ENCODE data around the gene DDX41.

The DDX41 gene

GRCh38 chr5:177478711-177479646, 37.8 kb downstream of the DDX41 start:
- DNase-seq (ENCODE audit: low spot score), result no peak
- no peak for TF ChIP-seq CTCF (IDR thresholded peaks at IDR 0.05; ENCODE audit: extremely low read depth, missing control alignments)

- no peak for DNase-seq (ENCODE audit: low spot score)
- no peak for TF ChIP-seq CTCF (IDR thresholded peaks at IDR 0.05; ENCODE audit: extremely low read depth, missing control alignments)
Measured at GRCh38 chr5:177477701-177478477, 38.9 kb downstream of the DDX41 start.

GRCh38 chr5:177476531-177477233, 40.1 kb downstream of the DDX41 start:
- TF ChIP-seq CTCF (IDR thresholded peaks at IDR 0.05; ENCODE audit: extremely low read depth, missing control alignments), result no peak
- DNase-seq (ENCODE audit: low spot score), result no peak

- TF ChIP-seq CTCF (IDR thresholded peaks at IDR 0.05; ENCODE audit: extremely low read depth, missing control alignments), result no peak
- DNase-seq (ENCODE audit: low spot score), result no peak
Measured at GRCh38 chr5:177475563-177476427, 41.0 kb downstream of the DDX41 start.

- no peak for TF ChIP-seq CTCF (IDR thresholded peaks at IDR 0.05; ENCODE audit: extremely low read depth, missing control alignments)
- no peak for DNase-seq (ENCODE audit: low spot score)
Measured at GRCh38 chr5:177474846-177475562, 41.8 kb downstream of the DDX41 start.

- no peak for DNase-seq (ENCODE audit: low spot score)
- no peak for TF ChIP-seq CTCF (IDR thresholded peaks at IDR 0.05; ENCODE audit: extremely low read depth, missing control alignments)
Measured at GRCh38 chr5:177474002-177474476, 42.7 kb downstream of the DDX41 start.
